Progenitor cell of endocrine pancreas (in vitro differentiated cells): ENCODE results near the gene CYBB. TPM values are rescaled to one million over a fixed set of nuclear protein-coding genes. Genes with fewer than 3 reads are reported as not detected.

Experiments
- DNase-seq: peaks from one replicate; pipeline ENCODE4 v3.0.0; 2021; ENCODE audit warnings: low spot score; ENCODE audit not compliant: unreplicated experiment
- H3K27ac Mint-ChIP-seq: 2 replicates; pipeline ENCODE4 v1.8.0; 2021; ENCODE audit warnings: mild to moderate bottlenecking, moderate library complexity, mixed read lengths
- H3K27me3 Mint-ChIP-seq: 2 replicates; pipeline ENCODE4 v1.8.0; 2021; ENCODE audit warnings: mixed read lengths
- H3K36me3 Mint-ChIP-seq: 2 replicates; pipeline ENCODE4 v1.8.0; 2022; ENCODE audit warnings: mixed read lengths; ENCODE audit not compliant: insufficient read depth
- H3K4me1 Mint-ChIP-seq: 2 replicates; pipeline ENCODE4 v1.8.0; 2021; ENCODE audit warnings: low read depth, mixed read lengths
- H3K4me3 Mint-ChIP-seq: 2 replicates; pipeline ENCODE4 v1.8.0; 2021; ENCODE audit warnings: low read depth, mild to moderate bottlenecking, moderate library complexity, mixed read lengths
- H3K9me3 Mint-ChIP-seq: 2 replicates; pipeline ENCODE4 v1.8.0; 2021; ENCODE audit warnings: low read depth, mixed read lengths
- total RNA-seq: library from RNA; stranded (reverse); gene quantifications from 2 replicates; pipeline ENCODE4 v1.2.1, GENCODE V29; 2021
- TF ChIP-seq, protein P1 (sequence below): fragments of 200-600 bp; sonication (generic); IDR thresholded peaks from one replicate; pipeline ENCODE4 v1.5.0; 2021; ENCODE audit warnings: antibody characterized with exemption, mild to moderate bottlenecking; ENCODE audit not compliant: unreplicated experiment

CYBB gene
- total RNA-seq, 1 donor from 2014 or later, result 0.41 TPM

DNA sequence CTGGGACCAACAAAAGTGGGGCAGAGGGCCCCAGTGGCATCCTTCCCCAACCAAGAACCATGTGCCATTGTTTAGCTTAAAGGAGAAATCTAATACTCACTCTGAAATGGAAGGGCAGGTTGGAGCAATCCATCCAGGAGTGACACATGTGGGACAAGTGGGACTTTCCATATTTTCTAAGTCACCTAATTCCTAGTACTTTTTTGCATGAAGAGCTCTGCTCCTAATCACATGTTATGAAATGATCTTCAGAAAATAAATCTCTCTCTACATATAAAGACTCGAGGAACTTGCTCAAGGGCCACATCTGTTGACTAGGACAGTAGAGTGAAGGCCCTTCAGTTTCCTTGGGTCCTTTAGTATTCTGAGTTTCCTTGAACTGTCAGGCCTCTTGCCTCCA is 2.5 kb downstream of the CYBB start:
- no peaks in the 10 kb centered on the region for H3K36me3 Mint-ChIP-seq
- no peak overlapping the region for H3K27ac Mint-ChIP-seq
- H3K9me3 Mint-ChIP-seq, result peaks cover 15% of the 10 kb centered on the region
- no peak overlapping the region for H3K4me3 Mint-ChIP-seq
- H3K27me3 Mint-ChIP-seq, result no peaks in the 10 kb centered on the region
- TF ChIP-seq, protein P1, sequence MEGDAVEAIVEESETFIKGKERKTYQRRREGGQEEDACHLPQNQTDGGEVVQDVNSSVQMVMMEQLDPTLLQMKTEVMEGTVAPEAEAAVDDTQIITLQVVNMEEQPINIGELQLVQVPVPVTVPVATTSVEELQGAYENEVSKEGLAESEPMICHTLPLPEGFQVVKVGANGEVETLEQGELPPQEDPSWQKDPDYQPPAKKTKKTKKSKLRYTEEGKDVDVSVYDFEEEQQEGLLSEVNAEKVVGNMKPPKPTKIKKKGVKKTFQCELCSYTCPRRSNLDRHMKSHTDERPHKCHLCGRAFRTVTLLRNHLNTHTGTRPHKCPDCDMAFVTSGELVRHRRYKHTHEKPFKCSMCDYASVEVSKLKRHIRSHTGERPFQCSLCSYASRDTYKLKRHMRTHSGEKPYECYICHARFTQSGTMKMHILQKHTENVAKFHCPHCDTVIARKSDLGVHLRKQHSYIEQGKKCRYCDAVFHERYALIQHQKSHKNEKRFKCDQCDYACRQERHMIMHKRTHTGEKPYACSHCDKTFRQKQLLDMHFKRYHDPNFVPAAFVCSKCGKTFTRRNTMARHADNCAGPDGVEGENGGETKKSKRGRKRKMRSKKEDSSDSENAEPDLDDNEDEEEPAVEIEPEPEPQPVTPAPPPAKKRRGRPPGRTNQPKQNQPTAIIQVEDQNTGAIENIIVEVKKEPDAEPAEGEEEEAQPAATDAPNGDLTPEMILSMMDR, result no peak
- DNase-seq, result no peak
- H3K4me1 Mint-ChIP-seq, result peaks cover 3% of the 10 kb centered on the region

- peaks cover 16% of the 10 kb centered on the region for H3K9me3 Mint-ChIP-seq
- no peak overlapping the region for H3K27ac Mint-ChIP-seq
- TF ChIP-seq, protein P1, result no peak
- H3K4me1 Mint-ChIP-seq, result peaks cover 3% of the 10 kb centered on the region
- no peaks in the 10 kb centered on the region for H3K27me3 Mint-ChIP-seq
- DNase-seq, result no peak
- no peaks in the 10 kb centered on the region for H3K36me3 Mint-ChIP-seq
- no peak overlapping the region for H3K4me3 Mint-ChIP-seq
Measured at GRCh38 chrX:37783305-37783704, 3.4 kb downstream of the CYBB start.

DNA sequence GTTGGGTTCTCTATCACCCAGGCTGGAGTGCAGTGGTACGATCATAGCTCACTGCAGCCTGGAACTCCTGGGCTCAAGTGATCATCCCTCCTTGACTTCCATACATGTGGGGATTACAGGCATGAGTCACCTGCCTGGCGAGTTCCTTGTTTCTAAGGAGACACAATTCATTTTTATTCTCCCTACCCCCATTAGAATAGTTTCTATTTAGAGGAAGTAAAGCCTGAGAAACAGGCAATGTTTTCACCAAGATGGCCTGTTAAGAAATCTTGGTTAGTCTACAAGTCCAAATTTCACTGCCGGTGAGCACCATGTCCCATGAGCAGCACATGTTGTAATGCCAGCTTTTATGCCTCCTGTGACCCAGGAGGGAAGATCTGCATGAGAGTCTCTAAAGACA is 5.7 kb downstream of the CYBB start:
- Mint-ChIP-seq H3K9me3 (peaks cover 24% of the 10 kb centered on the region), H3K4me3 (no peak overlapping the region), H3K36me3 (no peaks in the 10 kb centered on the region), H3K4me1 (no peaks in the 10 kb centered on the region), H3K27ac (no peak overlapping the region), H3K27me3 (no peaks in the 10 kb centered on the region)
- TF ChIP-seq, protein P1, result no peak
- no peak for DNase-seq

DNA sequence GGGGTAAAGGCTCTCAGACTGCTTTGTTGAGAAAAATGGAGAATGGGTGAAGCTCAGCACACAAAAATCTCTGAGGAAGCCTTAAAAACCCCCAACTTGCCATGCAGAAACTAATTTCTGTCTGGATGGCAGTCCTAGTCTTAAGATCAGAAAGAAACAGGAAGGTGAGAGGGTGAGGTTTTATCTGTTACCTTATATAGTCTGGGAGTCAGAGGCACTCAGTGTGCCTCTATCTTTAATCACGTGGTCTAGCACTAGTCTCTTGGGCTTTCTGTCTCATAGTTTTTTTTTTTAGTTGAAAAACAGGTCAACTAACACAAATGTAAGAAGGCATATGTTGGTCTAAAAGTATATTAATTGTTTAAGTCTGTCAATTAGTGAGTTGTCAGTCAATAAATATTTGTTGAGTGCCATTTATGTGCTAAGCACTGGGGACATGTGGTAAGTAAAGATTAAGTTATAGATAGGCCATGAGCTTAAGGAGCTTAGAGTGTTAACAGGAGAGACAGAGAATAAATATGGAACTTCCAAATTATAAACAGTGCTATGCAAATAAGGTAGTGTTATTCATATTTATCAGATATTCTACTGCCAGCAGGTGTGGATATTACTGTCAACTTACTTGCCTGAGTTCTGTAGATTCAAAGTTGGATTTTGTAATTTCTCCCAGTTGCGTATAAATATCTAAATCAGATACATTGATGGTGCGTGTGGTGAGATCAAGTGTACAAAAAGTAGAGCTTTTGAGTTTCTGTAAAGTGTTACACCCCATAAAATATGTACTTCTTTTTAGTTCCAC is 7.0 kb downstream of the CYBB start:
- TF ChIP-seq, protein P1, result no peak
- DNase-seq, result no peak
- Mint-ChIP-seq H3K9me3 (peaks cover 24% of the 10 kb centered on the region), H3K4me3 (no peak overlapping the region), H3K27ac (no peak overlapping the region), H3K36me3 (no peaks in the 10 kb centered on the region), H3K27me3 (no peaks in the 10 kb centered on the region), H3K4me1 (no peaks in the 10 kb centered on the region)

DNA sequence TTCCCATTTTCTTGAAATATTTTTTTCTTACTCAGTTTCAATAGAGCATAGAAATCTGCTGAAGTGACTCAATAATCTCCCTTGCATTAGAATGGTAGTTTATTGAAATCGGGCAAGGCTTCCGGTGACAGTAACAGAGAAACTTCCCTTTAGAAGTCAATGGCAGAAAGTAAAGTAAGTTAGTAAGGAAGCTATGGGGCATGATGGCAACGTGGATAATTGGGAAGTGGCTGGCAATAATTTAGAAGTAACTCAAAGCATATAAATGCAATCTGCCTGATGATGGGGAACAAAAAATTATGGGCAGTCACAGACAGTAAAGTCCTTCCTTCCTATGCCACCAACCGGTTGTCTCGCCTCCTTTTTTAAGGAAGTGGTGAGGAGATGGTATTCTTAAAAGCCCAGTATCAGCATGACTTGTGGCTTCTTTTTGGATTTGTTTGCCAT is 7.6 kb downstream of the CYBB start:
- Mint-ChIP-seq H3K4me3 (no peak overlapping the region), H3K27ac (no peak overlapping the region), H3K36me3 (no peaks in the 10 kb centered on the region), H3K4me1 (no peaks in the 10 kb centered on the region), H3K27me3 (no peaks in the 10 kb centered on the region), H3K9me3 (peaks cover 21% of the 10 kb centered on the region)
- DNase-seq, result no peak
- TF ChIP-seq, protein P1, result no peak
